HG03280 (cell line): Measurements from ENCODE around the gene CIROP.
A peak's percentile ranks its signal among the peaks of the same experiment; 100 is the strongest.
"Not testable (repeated sequence)": the region's sequence is repeated elsewhere in the genome, so short reads cannot be mapped to it uniquely, and the experiment has no call there.

ENCODE experiments used
- ATAC-seq: cut with Tn5 transposase; IDR thresholded peaks from one replicate; pipeline ENCODE4 v1.9.1; 2021; ENCODE audit warnings: mild to moderate bottlenecking, moderate library complexity; ENCODE audit not compliant: unreplicated experiment

Gene CIROP

GRCh38 chr14:23114669-23115038 lies 9.9 kb upstream of the CIROP start:
- no peak for ATAC-seq

GRCh38 chr14:23114120-23114458 lies 9.3 kb upstream of the CIROP start:
- no peak for ATAC-seq

- ATAC-seq, result no peak
Observed at GRCh38 chr14:23113431-23114119, 8.8 kb upstream of the CIROP start.

- ATAC-seq, result no peak
Observed at GRCh38 chr14:23112359-23113178, 7.8 kb upstream of the CIROP start.

GRCh38 chr14:23110579-23111365 lies 6.0 kb upstream of the CIROP start:
- ATAC-seq, result no peak

- no peak for ATAC-seq
Observed at GRCh38 chr14:23109769-23110168, 5.0 kb upstream of the CIROP start.

GRCh38 chr14:23108169-23108568 lies 3.4 kb upstream of the CIROP start:
- not testable (repeated sequence) for ATAC-seq

GRCh38 chr14:23107620-23108019 lies 2.8 kb upstream of the CIROP start:
- ATAC-seq, result not testable (repeated sequence)

GRCh38 chr14:23106747-23107045 lies 1.9 kb upstream of the CIROP start:
- ATAC-seq, result no peak

- ATAC-seq, result no peak
Observed at GRCh38 chr14:23105348-23105824, 597 bp upstream of the CIROP start.

GRCh38 chr14:23104070-23104590 lies 659 bp downstream of the CIROP start:
- ATAC-seq, result no peak

- ATAC-seq, result no peak
Observed at GRCh38 chr14:23103581-23103980, 1.2 kb downstream of the CIROP start.

- ATAC-seq, result no peak
Observed at GRCh38 chr14:23102801-23103200, 2.0 kb downstream of the CIROP start.

- no peak for ATAC-seq
Observed at GRCh38 chr14:23101986-23102625, 2.7 kb downstream of the CIROP start.

- no peak for ATAC-seq
Observed at GRCh38 chr14:23101213-23101970, 3.4 kb downstream of the CIROP start.

- no peak for ATAC-seq
Observed at GRCh38 chr14:23099212-23099861, 5.5 kb downstream of the CIROP start.

GRCh38 chr14:23097786-23098185 lies 7.0 kb downstream of the CIROP start:
- ATAC-seq, result no peak

- peak; percentile 91 for ATAC-seq
Observed at GRCh38 chr14:23095196-23096108, 9.3 kb downstream of the CIROP start, which contains the start of gene C14orf119. TSS of gene C14orf119 (plus strand) at chr14:23095505. CDS start at chr14:23097659, 2,154 bp downstream.
